NCI-H774 (cell line): ENCODE measurements around the gene GABRE.
"Not testable (repeated sequence)": the region's sequence is repeated elsewhere in the genome, so short reads cannot be mapped to it uniquely, and the experiment has no call there.

Source experiments
- DNase-seq: peaks from one replicate; lab custom pipeline; 2025; lab: John Stamatoyannopoulos, UW

Gene GABRE

DNA sequence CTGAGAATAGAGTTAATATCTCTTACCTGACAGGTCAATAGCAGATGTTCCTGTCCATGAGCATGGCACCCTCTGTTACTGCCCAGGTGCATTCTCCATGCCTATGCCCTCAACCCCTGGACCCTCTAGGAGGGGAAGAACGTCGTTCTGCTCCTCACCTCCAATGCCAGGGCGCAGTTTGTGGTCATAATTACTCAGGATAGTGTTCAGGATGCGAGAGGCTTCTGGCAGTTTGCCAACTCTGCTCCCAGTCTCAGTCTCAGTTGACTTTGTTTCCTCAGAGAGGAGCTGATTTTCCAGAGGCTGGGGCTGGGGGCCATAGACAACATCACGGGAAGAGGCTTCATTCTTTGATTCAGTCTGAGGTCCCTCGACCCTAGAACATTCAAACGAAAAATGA, 4.4 kb downstream of the GABRE start:
- no peak for DNase-seq

DNA sequence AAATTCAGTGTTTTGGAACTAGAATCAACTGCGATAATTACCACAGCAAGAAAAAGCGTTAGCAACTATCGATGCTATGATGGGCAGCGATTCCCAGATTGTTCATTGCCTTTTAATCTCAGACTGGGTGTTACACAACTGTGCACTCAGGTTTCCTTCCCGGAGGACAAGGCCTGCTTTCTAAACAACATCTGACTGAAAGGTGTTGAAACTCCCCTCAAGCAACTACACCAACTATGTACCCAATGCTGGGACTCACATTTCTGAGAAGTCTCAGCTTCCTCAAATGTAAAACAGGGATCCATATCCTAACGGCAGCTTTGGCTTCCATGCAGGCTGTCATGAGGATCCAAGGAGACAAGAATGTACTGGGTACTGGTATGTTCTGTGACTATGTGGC, 8.2 kb downstream of the GABRE start:
- no peak for DNase-seq

DNA sequence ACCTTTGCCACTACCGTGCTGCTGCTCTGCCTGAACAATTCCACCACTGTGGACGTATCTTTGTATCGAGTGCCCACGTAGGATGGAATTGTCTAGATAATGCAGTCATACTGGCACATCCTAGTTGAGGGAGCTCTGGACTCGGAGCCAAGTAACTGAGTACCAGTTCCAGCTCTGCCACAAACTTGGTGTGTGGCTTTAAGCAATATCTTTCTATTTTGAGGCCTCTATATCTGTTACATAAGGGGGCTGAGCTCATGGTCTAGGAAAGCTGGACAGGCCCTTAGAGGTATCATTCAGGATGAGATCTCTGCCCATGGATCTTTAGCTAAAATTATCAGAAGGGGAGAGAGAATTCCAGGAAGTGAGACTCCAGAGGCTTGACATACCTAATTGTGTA, 12.4 kb downstream of the GABRE start:
- DNase-seq: no peak

DNA sequence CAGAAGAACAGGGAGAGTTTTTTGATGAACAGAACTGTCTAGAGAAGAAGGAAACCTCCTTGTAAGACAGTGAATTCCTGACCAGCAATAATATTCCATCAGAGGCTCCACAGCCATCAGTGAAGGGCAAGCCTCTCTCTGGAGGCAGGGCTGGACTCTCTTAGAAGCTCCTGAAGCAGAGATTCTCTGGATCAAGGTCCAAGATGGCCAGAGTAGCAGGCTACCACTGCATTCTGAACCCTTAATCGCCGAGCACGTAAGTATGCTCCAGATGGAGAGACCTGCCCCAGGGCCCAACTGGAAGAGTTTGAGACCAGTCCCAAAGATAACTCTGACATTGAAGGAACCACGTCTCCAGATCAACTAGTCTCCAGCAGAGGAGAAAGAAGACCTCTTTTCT, 16.4 kb downstream of the GABRE start:
- no peak for DNase-seq

DNA sequence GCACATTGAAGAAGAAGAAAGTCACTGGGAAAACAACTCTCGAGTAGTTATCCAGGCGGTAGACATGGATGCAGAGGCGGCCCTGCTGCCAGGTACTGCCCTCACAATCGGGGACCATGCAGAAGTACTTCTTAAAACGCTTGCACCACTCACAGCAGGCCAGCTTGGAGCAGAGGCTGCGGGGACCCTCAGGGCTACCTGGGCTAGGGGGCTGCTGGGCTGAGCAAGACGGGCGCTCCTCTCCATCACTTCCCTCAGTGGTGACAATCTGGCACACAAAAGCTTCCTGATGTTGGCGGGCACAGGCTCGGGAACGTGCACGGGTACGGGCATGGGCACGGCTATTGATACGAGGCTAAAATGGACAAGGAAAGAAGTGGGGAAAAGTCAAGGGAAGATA, 19.7 kb downstream of the GABRE start:
- no peak for DNase-seq

DNA sequence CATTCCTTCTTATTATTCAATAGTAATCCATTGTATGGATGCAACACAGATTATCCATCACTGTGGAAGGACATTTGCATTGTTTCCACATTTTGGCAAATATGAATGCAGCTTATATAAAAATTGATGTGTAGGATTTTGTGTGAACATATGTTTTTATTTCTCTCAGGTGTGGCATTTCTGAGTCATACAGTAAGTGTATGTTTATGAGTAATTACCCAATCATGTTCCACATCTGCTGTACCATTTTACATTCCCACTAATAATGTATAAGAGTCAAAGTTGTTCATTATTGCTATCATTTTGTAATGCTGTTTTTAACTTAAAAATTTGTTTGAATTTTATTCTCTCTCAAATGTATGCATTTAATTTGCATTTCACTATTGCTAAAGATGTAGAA, 36.3 kb downstream of the GABRE start:
- DNase-seq: no peak

DNA sequence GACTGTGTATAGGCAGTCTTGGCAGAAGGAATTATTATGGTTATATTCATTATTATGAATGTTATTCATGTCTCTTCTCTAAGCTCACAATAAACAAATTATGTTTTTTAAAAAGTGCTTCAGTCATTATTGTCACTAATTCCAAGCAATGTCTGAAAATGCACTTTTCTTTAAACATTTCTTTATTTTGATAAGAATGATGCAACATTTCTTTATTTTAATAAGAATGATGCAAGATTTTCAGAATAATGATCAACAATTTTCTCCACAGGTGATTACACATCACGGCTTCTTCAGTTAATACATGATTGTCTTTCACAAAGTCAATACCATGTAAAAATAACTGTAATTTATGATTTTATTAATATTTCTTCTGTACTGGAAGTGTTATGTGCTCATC, 39.1 kb downstream of the GABRE start:
- no peak for DNase-seq

DNA sequence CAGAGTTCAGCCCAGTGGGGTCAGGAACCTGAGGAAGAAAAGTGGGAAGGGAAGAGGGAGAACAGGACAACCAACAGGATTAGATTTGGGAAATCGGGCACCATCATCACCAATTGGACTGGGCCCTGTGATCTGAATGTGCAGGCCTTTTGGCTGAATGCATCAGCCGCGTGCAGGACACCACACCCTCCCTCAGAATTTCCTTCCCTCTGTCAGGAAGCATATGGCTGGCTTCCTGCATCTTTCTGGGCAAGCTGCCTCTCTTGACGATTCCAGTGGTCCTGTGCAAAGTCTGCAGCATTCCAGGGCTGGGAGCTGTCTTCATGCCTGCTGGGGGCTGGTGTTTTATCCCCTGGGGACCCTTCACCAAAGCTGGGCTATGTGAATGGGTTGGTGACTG, 45.4 kb downstream of the GABRE start:
- no peak for DNase-seq

DNA sequence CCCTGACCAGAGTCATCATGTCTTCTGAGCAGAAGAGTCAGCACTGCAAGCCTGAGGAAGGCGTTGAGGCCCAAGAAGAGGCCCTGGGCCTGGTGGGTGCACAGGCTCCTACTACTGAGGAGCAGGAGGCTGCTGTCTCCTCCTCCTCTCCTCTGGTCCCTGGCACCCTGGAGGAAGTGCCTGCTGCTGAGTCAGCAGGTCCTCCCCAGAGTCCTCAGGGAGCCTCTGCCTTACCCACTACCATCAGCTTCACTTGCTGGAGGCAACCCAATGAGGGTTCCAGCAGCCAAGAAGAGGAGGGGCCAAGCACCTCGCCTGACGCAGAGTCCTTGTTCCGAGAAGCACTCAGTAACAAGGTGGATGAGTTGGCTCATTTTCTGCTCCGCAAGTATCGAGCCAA, 50.8 kb downstream of the GABRE start:
- DNase-seq: no peak

DNA sequence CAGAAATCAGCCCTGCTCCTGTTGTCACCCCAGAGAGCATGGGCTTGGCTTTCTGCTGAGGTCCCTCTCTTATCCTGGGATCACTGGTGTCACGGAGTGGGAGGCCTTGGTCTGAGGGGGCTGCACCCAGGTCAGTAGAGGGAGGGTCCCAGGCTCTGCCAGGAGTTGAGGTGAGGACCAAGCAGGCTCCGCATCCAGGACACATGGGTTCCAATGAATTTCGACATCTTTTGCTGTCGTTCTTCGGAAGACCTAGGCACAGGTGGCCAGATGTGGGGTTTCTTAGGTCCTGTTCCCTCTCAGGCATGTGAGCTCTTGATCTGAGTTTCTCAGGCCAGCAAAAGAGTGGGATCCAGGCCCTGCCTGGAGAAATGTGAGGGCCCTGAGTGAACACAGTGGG, 51.8 kb downstream of the GABRE start:
- no peak for DNase-seq

DNA sequence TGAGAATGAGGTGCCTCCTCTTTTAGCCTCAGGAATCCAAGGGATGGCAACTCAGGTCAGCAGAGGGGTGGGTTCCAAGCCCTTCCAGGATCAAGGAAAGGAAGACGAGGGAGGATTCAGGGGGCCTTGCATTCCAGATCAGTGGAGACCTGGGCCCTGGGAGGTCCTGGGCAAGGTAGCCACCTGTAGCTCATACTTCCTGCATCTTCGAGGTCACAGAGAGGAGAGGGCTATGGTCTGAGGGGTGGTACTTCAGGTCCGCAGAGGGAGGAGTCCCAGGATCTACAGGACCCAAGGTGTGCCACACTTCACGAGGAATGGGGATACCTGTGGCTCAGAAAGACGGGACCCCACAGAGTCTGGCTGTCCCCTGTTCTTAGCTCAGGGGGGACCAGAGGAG, 52.6 kb downstream of the GABRE start:
- DNase-seq: no peak

DNA sequence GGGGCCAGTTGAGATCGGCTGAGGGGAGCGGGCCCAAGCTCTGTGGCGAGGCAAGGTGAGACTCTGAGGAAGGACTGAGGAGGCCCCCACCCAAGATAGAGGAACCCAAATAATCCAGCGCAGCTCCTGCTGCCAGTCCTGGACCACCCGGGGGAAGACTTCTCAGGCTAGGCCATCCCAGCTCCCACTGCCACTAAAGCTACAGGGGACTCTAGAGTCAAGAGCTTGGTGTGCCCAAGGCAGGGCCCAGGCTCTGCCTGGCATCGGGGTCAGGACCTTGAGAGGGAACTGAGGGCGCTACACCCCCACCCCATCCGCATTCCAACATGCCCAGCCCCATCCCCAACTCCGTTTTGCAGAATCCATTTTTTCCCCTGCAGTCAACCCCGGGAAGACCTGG, 53.2 kb downstream of the GABRE start:
- DNase-seq: no peak

DNA sequence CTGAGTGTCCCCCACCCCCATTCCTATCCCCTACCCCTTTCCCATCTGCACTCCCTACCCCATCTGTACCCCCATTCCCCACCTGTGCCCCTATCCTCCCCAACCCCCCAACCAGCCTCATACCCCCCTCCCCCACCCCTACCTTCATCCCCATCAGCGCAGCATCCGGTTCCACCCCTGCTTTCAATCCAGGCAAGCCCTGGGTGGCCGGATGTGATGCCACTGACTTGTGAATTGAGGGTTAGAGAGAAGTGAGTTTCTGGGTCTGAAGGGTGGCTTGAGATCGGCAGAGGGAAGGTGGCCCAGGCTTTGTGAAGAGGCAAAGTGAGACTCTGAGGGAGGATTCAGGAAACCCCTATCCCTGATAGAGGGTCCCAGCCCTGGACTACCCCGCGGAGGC, 53.9 kb downstream of the GABRE start:
- DNase-seq: no peak

DNA sequence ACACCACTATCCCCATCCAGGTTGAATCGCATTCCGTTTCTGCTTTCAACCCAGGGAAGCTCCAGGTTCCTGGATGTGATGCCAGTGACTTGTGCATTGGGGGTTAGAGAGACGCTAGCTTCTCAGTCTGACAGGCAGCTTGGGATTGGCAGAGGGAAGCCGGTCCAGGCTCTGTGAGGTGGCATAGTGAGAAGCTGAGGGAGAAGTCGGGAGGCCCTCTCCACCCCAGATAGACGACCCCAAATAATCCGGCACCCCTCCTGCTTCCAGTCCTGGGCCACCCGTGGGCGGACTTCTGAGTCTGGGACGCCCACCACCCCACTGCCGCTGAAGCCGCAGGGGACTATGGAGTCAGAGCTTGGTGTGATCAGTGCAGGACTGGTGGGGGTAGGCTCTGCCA, 54.4 kb downstream of the GABRE start:
- no peak for DNase-seq

DNA sequence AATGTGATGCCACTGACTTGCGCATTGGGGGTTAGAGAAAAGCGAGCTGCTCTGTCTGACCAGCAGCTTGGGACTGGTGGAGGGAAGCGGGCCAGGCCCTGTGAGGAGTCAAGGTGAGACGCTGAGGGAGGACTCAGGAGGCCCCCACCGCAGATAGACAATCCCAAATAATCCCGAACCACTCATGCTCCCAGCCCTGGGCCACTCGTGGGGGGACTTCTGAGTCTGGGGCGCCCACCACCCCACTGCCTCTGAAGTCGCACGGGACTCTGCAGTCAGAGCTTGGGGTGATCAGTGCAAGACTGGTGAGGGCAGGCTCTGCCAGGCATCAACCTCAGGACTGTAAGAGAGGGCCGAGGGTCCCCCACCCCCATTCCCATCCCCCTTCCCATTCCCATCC, 54.9 kb downstream of the GABRE start:
- no peak for DNase-seq

DNA sequence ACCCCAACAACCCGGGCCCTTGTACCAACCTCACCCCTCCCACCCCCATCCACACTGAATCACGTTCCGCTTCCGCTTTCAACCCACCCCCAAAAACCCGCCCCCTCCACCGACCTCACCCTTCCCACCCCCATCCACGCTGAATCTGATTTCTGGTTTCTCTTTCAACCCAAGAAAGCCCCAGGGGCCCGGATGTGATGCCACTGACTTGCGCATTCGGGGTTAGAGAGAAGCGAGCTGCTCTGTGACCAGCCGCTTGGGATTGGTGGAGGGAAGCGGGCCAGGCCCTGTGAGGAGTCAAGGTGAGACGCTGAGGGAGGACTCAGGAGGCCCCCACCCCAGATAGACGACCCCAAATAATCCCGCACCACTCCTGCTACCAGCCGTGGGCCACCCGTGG, 55.7 kb downstream of the GABRE start:
- not testable (repeated sequence) for DNase-seq

DNA sequence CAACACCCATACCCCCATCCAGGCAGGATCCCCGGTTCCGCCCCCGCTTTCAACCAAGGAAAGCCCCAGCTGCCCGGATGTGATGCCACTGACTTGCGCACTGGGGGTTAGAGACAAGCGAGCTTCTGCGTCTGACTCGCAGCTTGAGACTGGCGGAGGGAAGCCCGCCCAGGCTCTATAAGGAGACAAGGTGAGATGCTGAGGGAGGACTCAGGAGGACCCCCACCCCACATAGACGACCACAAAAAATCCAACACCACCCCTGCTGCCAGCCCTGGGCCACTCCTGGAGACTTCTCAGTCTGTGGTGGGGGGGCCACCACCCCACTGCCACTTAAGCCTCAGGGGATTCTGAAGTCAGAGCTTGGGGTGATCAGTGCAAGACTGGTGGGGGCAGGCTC, 61.7 kb downstream of the GABRE start, which contains the start of gene MAGEA4:
MAGEA4 (plus strand) TSS at position 110 of the 400 bp plus-strand sequence. CDS start 10,776 bp downstream, outside the sequence.
- DNase-seq: no peak

DNA sequence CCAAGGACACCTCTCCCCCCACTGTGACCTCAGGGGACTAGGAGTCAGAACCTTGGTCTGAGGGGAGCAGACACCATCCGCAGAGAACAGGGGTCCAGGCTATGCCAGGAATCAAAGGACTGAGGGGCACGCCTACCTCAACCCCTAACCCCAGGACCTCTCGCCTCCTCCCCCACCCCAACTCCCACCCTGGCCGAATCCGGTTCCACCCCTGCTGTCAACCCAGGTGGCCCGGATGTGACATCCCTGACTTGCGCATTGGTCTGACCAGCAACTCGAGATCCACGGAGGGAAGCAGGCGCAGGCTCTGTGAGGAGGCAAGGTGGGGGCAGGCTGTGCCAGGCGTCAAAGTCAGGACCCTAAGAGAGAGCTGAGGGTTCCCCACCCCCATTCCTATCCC, 62.3 kb downstream of the GABRE start:
- DNase-seq: no peak

DNA sequence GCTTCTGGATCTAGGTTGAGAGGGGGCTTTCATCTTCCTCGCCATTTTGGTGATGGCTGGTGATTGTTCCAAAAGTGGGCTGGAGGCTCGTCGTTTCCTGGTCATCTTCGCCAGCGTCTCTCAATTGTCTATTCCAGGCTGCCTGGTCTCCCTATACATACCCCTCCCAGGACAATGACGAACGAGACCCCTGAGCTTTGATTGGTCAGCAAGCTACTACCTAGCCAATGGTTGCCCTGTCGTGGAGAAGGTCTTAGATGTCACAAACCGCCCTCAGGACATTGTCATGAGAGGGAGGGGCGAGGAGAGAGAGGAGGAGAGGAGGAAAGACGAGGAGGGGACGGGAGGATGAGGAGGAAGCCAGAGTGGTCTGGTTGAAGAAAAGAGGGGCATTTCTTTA, 69.5 kb downstream of the GABRE start:
- no peak for DNase-seq
